ENCODE measurements around the gene SLC43A3.

DNA sequence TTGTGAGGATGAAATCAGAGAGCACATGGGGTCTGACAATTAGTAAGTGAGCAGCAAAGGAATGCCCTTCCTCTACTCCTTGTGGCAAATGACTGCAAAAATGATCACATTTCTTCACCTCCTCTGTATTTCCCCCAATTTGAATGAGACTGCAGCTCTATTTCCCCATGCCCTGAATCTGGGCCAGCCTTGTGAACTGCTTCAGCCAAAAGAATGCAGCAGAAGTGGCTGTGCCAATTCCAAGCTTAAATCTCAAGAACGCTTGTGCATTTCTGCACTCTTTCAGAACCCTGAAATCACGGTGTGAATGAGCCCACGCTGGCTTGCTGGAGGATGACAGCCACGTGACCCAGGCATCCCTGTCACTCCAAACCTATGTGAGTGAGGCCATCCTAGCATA lies 9.9 kb downstream of the SLC43A3 start:
- TF ChIP-seq CTCF (IDR thresholded peaks at IDR 0.05) (no peak), ZFX (IDR thresholded peaks at IDR 0.05; ENCODE audit: borderline replicate concordance) (no peak)

Measured in 22Rv1 (cell line).